HG03095 (cell line): ENCODE results near the gene MIER1.

Experiments
- ATAC-seq: cut with Tn5 transposase; IDR thresholded peaks from one replicate; pipeline ENCODE4 v1.9.1; 2021; ENCODE audit warnings: moderate library complexity; ENCODE audit not compliant: unreplicated experiment

The MIER1 gene

DNA sequence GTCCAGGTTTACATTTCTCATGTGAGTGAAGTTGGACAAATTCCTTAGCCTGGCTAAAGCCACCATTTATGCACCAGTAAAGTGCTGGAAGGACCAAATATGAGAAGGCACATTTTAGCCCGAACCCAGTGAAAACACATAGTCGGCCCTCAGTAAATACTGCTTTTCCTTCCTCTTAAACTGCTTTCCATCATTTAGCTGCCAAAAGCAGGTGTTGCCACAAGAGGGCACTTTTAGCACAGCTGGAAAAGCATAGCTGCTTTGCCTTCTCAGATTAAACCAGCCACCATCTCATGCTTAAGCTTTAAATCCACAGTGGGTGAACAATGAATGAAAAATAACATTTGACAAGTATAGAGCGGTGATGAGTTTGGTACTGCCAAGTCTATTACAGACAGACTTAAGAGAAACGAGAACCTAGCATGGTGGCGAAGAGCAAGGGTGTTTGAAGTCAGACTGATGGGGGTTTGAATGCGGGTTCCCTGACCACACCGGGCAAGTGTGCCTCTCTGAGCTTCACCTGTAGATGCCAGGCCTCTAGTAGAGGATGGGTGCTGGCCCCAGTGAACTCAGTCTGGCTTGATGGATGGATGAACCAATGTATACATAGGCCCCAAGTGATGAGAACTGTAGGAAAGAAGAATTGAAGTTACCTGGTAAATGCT, 71.4 kb downstream of the MIER1 start:
- peak; percentile 73 for ATAC-seq

DNA sequence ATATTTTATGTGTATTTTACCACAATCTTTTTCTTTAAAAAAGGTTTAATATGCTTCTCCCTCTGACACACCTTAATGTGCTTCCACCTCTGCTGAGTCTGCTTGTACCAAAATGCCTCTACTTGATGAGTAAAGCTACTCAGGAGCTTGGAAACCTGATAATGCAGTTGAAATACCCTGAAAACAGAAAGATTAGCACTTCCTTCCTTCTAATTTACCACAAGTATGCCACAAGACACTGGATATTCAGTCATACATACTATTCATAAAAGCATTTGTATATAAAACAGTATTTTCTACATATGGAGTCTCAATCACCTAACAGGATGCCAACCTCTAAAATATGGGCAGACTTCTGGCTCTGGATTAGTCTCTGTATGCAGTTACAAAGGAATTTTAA, 74.2 kb downstream of the MIER1 start:
- no peak for ATAC-seq

DNA sequence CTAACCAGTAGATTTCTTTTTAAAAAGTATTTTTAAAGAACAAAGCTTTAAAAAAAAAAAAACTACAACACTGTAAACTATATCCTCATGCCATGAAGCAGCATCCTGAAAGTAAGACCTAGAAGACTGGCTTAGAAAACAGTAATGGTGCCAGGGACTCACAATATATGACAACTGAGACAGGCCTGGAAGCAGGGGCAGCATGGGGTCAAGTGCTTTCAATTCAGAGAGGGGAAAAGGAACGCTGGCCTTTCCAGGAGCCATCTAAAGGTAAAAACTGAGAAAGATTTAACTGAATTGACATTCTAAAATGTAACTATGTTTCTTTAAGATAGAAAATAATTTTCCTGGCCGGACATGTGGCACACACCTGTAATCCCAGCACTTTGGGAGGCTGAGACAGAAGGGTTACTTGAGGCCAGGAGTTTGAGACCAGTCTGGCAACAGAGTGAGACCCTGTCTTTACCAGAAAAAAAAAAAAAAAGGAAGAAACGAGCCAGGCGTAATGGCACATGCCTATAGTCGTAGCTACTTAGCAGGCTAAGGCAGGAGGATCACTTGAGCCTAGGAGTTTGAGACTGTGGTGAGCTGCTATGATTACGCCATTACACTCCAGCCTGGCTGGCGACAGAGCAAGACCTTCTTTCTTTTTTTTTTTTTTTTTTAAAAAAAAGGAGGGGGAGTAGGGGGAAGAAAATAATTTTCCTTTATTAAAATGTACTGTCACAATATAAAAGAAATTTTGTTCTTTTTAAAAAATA, 75.0 kb downstream of the MIER1 start:
- no peak for ATAC-seq

DNA sequence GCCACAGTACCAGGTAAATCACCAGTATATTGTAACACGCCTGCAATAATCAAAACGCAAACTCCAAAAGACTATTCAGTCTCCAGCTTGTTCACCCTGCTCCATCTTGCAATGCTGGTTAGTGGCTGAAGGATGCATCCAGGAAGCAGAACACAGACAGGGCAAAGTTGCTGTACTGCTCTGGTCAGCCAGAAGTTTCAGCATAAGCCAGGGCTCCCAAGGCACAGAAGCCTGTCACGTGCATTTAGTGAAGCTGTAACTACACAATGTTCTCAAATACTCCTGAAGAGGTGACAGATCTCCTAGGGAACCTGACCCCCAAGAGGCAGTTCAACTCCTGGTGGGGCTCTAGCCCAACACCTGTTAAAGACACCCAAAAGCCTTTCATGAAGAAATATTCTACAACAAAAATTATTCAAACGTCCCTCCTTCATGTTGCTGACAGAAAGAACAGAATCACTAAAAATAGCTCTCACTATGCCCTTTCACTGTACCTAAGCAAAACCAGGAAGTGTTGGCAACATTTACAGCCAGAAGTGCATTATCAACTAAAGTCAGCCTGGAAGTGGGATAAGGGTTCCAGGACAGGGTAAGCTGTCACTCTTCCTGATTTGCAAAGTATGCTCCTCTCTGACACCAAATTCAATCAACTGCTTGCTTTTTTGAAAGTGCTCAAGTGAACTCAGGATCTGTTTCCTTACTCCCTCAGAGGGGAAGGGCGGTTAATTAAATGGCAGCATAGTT, 77.1 kb downstream of the MIER1 start:
- no peak for ATAC-seq

DNA sequence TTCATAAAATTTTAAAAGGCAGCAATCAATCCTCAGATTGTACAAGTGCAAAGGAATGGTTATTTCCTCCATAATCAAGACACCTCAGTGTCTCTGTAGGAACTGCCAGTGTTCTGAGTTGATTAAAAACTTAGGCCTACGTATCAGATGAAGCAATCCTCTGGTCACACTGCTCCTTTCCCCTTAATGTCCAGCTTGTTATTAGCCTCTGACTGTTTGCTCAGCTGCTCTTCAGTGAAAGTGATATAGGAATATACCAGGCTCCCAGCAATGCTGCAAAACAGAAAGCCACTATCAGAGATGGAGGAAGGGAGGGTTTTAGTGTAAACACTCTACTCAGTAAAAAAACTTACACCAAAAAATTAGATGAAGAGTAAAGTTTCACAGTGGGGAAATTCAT, 79.4 kb downstream of the MIER1 start:
- ATAC-seq: no peak

DNA sequence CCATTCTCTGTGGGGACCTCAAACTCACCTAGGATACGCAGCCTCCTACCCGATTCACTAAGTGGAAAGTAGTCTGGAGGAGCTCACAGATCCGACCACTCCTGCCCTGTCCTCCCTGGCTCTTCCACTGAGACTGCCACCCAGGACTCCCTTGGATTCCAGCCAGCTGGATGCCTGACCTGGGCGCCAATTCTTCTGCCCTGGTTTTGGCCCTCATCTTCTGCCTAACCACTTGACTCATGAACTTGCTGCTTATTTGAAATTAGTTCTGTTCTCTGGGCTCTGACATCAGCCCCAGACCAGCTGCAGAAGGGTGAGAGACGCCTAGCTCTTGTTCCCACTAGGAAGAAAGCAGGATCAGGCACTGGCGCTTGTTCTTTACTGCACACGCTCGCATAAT, 80.3 kb downstream of the MIER1 start:
- ATAC-seq: no peak

DNA sequence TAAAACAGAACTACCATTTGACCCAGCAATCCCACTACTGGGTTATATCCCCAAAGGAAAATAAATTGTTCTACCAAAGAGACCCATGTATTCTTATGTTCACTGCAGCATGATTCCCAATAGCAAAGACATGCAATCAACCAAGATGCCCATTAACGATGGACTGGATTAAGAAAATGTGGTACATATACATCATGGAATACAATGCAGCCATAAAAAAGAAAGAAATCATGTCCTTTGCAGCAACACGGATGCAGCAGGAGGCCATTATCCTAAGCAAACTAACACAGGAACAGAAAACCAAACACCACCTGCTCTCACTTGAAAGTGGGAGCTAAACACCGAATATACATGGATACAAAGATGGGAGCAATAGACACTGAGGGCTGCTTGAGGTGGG, 85.0 kb downstream of the MIER1 start:
- ATAC-seq: no peak

DNA sequence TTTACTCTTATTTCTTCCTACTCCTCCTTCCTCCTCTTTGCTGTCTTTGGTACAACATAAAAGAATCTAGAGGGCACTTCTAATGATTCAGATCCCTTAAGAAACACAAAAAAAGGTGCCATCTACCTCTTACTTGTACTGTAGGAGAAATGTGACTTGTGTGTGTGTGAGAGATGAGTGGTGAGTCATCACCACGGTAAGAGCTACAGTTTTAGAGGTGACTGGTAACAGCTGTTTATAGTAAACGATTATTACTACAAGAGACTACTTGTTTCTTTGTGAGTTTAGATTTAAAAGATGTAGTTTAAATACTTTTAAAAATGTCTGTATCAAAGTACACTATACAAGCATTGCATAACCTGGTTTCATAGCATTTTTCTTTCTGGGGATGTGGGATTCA, 88.8 kb downstream of the MIER1 start:
- ATAC-seq: no peak

DNA sequence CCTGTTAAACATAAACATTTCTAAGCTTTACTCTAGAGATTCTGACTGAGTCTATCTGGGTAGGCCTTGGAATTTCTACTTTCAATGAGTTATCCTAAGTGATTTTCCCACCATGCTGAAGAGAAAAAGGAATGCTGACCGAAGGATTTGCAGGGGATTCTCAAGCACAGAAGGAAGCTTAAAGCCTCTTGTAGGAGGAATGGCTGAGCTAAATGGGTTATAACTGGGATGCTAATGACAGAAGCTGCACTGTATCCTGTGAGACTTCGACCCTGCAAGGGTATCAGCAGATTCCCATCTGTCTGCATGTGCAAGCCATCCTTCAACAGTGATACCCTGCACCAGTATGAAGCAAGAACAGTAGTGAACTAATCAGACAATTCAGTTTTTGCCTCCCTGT, 93.8 kb downstream of the MIER1 start:
- ATAC-seq: no peak

DNA sequence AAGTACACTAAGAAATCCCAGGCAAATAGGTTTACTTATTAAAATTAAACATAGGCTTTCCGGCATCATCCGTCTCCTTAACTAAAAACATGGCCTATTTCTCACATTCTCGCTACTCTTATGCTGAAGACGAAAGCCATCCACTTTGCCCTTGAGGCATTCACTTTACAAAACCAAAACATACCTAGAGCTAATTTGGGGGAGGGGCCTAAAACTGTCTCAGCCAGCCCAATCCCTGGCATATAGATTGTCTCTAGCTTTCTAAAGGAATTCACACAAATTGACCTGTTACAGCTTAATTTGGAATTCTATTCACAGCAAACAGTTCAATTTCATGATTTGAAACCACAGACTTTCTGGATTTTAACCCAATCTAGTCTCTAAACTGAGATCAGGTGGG, 94.3 kb downstream of the MIER1 start:
- no peak for ATAC-seq

DNA sequence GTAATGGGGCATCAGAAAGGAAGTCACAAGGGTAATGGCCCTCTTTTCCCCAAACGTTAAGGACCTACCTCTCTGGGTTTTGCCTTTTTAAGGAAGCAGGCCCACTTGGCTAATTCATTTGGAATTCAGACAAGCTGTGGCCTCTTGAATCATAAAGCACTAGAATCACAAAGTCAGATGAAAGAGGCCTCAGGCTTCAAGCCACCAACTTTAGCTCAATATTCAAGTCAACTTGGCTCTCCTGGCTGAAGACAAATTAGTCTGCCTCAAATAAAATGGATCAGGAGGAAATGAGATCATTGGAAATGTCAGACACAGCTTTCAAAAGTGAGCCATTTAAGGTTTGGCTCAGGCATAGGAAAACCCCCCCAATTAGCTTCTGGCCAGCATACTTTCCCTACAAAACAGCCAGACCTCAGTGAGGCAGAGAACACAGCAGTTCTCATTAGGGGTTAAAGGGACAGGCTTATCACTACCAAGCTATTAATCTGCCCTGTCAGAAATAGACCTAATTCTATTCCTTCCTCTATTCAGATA, 94.9 kb downstream of the MIER1 start:
- ATAC-seq: no peak

DNA sequence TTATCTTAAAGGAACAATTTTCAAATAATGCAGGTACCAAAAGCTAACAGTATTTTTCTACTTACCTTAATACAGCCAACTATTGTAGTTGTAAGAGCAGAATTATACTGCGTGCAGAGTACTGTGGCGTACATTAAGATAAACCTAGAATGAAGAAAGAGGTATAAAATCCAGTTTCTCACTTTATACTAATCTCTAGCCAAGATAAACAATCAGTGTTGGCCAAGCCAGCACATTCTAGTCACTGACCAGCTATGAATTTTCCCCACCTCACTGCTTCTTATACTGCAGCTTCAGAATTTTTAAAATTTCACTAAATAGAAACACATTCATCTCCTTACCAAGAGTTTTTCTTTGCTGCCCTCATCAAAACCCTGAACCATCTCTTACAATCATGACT, 95.5 kb downstream of the MIER1 start:
- no peak for ATAC-seq

DNA sequence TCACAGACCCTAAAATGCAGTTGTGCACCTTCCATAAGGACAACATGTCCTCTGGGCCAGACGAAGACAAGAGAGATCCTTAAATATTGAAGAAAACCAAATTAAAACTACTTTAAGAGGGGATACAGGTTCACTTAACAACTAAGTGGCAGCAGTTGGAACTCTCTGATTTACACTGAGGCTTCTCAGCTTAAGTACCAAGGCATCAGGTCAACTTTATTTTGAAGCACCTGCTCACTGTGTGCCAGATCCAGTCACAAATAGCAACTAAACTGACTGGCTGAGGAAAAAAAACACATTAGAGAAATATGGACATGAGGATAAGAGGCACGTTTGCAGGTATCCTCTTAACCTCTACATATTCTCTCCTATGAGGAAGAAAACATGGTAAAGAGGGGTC, 96.0 kb downstream of the MIER1 start:
- ATAC-seq: no peak

DNA sequence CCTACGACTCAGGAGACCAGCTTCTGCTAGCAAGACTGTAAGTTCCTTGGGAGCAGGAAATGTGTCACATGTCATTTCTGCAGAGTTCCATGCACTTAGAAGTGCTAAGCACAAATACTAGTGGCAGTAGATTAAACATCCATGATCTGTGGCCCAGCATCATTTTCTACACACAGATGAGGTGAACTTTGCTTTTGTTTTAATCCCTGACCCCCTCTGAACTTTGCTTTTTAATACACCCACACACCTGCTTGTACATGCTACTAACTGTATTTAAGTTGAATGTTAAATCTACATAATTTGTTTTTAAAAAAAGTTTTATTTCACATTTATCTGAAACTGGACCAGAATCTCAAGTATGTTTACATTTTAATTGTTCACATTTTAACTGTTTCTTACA, 104.7 kb downstream of the MIER1 start:
- ATAC-seq: no peak

DNA sequence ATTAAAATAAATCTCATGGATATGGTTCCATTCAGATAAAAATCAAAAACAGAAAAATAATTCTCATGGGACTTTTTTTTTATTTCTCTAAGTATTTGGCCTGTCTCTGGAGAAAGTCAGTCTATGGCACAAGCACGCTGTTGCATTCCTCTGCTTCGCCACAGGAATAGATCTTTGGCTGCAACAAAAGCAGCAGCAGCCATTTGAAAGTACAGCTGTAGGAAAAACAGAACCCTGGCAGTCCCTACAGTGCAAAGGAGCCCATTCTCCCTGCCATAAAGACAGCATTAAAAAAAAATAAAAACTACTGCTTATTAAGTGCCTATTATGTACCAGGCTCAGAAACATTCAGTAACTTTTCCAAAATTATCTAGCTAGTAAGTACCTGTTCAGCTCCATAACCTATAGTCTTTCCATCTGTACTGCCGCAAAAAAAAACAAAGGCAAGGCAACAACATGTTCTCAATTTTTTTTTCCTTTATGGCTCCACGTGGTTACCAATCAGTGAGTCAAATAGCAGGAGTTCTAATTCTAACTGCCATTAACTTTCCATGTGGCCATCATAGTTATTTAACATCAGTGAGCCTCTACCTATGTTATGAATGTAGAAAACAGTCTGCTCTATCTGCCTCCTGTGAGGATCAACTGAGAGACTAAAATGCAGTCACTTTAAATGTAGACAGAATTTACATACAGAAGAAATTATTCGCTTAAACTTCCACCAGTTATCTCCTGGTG, 106.5 kb downstream of the MIER1 start:
- ATAC-seq: no peak

DNA sequence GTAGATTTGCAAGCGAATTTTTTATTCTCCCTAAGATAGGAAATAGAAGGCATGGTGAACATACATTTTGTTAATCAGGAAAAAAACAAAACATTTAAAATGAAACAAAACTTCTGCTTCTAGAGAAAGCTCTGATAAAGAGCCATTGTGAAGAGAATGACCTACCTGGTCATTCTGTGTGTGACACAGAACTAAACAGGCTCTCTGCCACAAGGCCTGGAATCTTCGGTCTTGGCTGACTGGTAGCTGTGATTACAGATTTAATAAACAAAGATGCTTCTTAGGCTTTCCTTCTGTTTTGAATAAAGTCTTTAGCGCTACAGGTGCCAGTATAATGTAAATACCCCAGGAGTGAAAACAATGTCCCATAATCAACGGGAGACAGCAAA, 107.1 kb downstream of the MIER1 start:
- no peak for ATAC-seq
